T-helper 1 cell treated with Interleukin-12 subunit alpha and Interleukin-12 subunit beta and Interleukin-4 antibody, amounts not matched to agents 30 ng/mL and 1 ng/mL, for 36 hours (primary cell): ENCODE data around the gene HOXD10. TPM values are rescaled to one million over a fixed set of nuclear protein-coding genes. Genes with fewer than 3 reads are reported as not detected.

Experiments used
- intact Hi-C: fragments of 100-400 bp; cut with micrococcal nuclease; formaldehyde crosslinking; loops from one replicate; pipeline ENCODE4 v1.15.1; 2024
- total RNA-seq: library from RNA; stranded (reverse); gene quantifications from 2 replicates; pipeline ENCODE4 v1.2.3, GENCODE V29; 2022

The HOXD10 gene
- total RNA-seq: not detected in 2 replicates

DNA sequence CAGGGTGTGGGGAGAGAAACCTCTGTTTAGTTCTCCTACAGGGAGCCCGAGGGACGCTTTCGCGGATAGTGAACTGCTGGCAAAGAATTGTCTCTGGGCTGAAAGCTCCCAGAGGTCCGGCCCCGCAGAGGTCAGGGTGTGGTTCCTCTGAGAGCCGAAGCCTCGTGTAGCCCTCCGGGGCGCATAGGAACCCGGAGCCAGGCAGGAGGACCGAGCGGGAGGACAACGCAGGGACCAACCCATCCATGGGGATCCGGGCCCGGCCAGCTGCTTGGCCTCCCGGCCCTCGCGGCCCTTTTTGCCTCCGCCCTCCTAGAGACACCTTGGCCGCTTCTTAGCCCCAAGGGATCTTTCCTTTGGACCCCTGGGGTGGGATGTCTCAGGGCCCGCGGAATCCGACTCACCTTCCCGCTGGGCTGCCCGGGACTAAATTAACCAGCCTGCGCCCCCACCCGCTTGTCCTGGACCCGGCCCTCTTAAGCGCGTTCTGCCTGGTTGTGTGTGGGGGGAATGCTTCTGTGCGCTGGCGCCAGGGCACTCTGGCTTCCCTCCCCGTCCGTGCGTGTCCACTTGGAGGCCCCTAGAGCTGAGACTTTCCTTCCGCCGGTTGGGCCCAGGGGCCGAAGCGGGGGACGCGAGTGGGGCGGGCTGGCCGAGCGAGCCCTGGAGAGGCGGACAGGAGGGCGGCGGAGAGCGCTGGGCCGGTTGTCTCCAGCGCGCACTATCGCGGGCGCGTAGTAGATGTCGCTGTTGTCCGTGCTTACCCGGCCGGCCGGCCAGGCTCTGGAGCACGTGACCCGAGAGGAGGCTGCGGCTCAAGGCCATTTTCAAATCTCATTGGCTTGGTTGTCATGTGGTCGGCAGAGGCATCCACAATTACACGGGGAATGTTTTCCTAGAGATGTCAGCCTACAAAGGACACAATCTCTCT, at the start of gene HOXD10:
HOXD10 (plus strand) TSS at position 896 of the 931 bp plus-strand sequence. CDS start 56 bp downstream, outside the sequence.
- intact Hi-C loops: no loop called here

DNA sequence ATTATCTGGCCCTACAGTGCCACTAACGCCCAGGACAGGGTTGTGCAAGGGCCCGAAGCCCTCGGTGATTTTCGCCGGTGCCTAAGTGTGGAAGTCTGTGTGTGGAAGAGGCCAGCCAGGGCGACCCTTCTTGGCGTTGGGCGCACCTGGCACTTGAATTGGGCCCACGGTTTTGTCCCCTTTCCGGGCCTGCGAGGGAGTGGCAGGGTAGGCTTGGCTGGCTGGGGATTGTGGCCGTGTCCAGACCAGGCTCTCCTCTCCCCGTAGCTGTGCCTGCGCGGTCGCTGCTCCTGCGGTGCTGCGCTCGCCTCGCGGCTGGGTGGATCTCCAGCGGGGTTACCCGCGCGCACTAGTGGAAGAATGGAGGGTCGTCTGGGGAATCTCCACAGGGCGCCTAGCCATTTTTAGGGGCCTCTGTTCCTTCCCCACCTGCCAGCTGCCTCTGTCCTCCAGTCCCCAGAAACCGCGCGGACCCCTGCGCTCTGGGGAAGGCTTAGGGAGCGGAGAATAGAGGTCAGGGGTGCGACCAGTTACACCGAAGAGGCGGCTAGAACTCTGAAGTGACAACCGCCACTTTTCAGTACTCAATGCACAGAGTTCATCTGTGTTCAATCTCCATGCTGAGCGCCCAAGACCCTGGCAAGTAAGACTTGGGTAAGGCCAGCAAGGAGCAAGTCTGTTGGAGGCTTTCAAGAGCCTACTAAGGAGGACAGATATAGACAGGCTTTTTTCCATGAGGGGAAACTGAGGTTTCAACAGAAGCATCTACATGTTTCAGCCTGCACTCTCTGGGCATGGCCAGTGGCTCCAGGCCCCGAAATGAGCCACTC, 48.8 kb upstream of the HOXD10 start:
- intact Hi-C loops: no loop called here

DNA sequence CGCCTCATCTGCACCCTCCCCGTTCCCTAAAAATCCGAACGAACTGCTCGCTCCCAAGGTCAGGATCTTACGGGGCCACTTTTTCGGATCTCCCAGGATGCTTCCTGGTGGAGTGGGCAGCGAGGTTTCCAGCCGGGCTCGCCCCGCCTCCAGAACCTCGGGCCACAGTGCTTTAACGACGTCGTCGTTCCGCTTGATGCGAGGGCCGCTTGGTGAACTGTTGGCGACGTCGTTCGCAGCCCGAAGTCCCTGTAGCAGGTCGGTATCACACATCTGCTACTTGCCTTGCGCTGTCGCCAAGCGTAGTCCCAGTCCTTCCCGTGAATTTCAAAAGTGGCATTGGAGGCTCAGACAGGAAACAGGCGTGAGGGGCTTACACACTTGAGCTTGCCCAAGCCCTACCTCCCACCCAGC, 48.2 kb upstream of the HOXD10 start:
- intact Hi-C loops: no loop called here

DNA sequence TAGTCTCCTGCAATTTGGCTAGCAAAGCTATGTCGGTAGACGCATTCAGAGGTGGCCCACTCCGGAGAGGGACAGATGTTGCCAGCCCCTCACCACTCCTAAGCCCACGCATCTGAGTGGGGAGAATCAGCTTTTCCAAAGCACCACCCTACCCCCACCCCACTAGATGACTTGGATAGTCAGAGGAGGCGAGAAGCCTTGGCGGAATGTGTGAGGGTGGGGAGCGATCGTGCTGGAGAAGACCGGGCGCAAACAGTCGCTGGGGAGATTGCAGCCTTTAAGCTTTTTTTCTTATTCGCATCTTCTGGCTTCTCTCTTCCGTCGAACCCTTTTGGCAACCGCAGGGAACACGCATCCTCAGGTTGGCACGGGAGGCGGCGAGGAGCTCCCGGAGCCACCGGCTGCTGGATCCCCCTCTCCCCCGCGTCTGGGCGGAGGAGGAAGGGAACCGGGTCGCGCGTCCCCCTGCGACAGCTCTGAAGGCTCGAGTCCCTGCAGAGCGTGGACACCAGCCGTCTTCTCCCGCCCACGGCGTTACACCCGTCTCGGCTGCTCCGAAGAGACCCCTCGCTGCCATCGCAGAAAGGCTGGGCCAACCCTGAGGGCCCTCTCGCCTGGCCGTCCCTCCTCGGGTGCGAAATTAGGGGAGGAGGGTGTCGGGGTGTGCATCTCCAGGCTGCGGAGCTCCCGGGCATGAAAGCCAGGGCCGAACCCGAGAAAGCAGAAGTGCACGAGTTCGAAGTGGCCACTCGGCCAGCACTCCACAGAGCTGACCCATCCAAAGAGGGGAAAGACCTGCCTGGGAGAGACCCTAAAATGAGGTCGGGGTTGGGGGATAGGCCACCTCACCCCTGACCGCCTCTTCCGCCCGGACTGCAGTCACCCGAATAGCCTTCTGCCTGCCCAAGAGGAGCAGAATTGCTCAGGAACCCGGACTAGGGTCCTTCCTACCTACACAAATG, 45.0 kb upstream of the HOXD10 start:
- intact Hi-C loops: no loop called here

DNA sequence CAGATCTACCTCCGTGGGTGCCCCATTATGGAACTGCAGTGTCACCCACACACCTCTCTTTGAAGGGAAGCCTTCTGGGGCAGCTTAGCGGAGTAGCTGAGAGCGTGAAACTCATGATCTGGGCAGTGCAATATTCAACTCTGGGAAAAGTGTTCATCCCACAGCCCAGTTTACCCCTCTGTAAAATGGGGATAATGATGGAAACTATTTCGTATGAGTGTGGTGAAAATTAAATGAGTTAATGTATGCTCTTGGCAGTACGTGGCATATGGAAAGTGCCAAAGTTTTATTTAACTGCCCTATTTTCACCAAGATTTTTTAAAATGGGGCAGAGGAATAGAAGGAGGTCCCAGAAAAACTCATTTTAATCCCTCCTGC, 44.3 kb upstream of the HOXD10 start:
- intact Hi-C loops: no loop called here

DNA sequence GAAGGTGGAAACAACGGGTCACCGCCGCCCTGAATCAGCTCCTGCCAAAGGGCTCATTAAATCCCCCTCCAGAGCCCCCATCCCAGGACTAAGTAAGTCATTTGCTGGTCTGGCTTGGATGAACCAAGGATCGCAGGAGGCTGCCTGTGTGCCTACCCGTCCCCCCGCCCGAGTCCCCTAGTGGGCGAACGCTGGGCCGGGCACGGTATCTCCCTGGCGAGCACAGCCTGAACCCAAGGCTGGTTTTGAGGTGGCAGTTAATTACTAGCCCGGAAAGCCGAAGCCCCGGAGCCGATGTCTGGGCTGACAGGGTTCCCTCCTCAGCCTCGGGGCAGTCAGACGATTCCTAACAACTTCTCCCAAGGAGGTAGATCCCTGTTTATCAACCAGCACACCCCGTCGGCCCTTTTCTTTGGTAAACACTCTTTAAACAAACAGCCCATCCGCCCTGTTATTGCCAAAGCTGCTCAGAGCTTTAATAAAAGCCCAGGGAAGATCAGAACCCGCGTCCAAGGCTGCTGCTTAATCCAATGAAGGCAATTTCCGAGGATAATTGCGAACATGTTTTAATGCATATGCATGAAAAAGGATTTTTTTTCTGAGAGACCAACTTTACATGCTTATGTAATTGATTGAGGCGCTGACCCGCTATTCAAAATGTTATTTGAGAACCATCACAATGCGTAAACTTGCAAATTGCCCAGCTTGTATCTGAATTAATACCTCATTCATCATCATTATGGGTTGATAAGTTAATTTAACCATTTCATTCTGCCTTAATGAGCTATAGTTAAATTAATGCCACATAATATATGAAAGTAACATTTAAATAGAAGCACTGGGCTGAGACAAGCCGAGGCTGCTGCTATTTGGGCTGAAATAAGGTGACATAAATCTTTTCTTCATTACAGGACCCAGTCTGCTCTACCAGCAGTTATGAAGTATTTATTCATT, 43.4 kb upstream of the HOXD10 start:
- intact Hi-C loops: no loop called here

DNA sequence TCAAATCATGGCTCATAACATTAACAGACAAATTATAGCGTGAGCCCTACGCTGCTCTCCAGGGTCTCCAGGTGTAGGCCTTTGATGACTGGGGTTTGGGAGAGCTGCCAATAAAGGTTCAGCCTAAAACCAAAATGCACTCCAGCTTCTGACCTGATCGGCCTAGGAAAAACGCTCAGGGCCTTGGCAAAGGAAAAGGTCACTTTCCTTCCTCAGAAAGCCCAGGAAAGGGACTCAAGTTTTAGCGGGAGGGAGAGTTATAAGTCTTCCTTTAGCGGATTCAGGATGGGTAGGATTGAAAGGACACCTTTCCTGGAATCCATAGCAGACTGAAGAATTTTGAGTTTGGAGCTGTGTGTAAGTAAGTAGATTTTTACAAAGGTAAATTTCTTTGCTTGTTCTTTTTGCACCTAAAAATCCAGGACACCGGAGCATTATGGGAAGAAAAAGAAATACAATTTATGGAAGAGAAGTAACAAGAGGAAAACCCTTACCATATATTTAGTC, 41.6 kb upstream of the HOXD10 start:
- intact Hi-C loops: no loop called here

DNA sequence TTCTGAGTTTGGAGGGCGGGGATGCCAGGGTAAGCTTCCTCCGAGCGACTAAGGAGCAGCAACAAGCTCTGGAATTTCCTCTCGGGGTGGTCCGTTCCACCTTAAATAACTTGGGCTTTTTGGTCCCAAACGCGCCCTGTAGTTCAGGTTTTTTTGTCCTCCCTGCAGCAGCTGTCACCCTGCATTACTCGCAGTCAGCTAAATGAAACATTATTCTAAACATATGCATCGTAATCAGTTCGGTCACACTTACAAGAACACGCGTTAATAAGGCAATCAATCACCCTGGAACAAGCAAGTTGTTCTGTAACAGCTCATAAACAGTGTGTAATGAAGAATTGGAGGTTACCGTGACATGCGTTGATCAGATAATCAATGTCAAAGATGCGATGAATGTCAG, 41.1 kb upstream of the HOXD10 start:
- intact Hi-C loops: no loop called here

DNA sequence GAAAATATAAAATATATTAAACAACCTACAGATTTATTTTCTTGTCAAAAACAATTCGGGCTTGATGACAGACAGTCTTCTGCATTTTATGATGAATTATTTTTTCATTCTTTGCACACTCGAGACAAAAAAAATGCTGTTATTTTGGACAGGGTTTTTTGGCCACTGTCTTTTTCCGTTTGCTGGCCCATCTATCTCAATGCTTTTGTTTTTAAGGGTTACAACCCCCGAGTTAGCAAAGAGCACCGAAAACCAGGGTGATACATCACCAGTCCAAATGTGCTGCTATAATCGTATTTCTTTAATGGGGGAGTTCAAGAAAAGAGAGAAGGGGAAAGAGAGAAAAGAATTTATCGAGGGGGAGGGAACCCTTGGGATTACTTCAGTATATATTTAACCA, 40.5 kb upstream of the HOXD10 start:
- intact Hi-C loops: no loop called here

DNA sequence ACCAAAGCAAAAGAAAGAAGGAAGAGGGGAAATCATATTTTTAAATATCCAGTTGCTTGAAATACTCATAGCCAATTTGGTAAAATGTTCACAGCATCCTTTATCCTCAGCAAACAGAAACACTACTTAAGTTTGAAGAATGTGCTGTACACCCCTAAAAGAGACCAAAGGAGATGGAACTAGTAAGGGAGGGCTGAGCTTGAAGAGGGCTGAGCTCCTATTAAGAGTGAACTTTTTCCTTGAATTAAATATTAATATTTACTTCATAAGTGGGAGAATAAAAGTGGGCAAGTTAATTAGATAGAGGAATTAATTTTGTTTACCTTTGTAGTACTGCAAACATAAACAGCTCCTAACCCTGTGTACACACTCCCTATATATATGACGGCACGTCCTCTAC, 39.8 kb upstream of the HOXD10 start:
- intact Hi-C loops: no loop called here

DNA sequence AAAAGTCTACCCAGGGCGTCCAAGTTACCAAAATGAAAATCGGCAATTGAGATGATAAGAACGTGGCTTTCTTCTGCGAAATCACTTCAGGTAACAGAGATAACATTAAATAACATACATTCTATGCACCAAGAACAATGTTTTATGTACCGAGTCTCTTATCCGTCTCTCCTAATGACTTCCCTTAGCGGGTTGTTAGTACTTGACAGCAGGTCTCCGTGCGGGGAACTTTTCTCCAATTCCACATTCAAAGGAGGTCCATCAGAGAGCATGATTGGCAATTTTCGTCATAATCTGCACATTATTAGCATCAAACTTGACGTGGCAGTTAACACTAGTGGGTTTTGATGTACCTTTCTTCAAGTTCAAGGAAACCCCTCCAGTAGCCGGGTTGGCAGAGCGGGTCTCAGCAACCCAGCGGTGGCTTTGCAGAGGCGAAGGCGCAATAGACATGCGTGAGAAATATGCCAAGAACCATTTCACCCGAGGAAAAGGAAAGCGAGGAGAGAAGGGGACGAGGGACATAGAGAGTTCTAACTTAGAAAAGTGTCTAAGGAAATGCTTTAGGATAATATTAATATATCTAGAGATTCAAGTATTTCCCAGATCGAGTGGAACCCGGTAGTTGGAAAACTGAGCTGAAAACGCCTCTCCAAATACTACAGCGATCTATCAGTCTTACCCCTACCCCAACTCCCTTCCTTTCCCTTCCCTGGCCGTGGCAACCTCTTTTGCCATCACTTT, 37.9 kb upstream of the HOXD10 start:
- intact Hi-C loops: loop anchor here (2.0 kb wide), 4 partner anchors 32 to 388 kb away; partner anchors contain the start of gene HOXD3

DNA sequence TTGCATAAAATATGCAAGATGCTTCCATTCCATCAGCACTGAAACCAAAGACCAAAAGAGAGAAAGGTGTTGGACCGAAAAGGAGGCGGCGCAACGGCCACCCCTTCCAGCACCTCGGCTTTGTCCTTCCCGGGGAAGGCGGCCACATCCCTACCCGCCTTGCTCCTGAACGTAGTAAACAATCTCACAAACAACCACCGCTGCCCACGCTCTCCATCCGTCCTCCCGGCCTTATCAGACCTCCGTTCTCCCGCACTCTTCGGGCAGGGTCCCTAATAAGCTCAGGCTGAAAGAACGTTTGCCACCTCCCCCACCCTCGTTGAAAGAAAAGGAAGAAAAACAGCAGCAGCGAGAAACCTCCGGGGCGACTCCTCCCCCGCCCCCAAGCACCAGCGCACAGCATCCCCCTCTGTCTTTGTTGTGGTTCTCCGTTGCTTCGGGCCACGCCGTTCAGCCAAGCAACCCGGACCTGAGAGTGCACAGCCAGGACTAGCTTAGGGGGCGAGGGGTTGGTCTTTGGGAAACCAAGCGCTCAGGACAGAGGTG, 37.2 kb upstream of the HOXD10 start:
- intact Hi-C loops: loop anchor here (2.0 kb wide), 4 partner anchors 31 to 389 kb away; partner anchors contain the start of gene HOXD3

DNA sequence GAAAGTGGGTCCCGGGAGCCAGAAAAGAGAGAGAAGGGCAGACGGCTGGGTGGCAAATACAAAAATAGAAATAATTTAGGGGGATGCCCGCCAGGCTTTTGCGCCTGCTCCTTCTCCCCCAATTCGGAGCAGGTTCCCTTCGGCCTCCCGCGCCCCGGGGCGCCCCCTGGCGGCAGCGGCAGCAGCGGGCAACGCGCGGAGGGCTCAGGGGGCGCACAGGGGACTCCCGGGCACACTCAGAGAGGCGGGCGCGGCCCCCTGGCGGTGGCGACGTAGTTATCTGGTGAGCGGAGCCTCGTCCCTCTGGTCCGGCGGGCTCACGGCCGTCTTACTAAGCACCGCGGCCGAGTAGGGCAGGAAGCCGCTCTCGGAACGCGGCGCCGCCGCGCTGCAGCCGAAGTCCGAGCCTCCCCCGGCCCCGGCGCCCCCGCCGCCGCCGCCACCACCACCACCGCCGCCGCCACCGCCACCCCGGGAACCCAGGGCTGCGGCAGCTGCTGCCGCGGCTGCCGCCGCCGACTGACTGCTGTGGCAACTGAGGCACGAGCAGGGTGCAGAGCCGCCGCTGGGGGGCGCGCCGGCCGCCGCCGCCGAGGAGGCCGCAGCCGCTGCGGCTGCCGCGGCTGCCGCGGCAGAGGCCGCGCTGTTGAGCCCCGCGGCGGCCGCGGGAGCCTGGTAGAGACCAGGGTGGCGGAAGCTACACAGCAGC, 36.6 kb upstream of the HOXD10 start:
- intact Hi-C loops: loop anchor here (2.0 kb wide), 4 partner anchors 31 to 389 kb away; partner anchors contain the start of gene HOXD3

DNA sequence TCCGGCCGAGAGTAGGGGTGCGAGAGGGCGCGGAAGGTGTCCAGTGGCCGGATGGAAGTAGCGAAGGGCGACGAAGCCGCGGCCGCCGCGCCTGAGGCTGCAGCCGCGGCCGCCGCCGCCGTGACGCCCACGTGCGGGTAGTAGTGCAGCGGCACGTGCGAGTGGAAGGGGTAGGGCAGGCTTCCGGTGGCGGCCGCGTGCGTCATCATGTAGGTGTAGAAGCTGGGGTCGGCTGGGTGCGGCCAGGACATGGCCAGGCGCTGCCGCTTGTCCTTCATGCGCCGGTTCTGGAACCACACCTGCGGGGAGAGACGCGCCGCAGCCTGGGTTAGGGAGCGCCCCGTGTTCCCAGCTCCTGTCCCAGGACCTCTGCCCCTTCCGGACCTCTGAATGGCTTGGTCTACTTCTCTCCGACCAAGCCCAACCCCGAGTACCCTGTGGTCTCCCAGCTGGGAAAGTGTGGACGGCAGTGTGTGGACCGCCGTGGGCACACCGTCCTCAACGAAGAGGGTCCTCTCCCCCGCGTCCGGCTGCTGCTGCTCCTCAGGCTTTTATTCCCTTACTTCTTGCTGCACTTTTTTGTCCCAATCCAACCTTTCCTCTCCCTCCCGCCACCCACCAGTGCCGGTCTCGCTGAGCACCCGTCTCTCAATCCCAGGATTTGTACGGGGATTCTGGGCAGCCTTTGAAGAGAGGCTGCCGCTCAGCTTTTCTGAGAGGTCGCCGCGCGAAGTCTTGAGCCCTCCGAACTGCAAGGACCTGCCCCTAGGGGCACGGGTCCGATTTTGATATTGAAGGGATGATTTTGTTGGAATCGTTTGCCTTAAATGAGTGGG, 35.8 kb upstream of the HOXD10 start:
- intact Hi-C loops: no loop called here

DNA sequence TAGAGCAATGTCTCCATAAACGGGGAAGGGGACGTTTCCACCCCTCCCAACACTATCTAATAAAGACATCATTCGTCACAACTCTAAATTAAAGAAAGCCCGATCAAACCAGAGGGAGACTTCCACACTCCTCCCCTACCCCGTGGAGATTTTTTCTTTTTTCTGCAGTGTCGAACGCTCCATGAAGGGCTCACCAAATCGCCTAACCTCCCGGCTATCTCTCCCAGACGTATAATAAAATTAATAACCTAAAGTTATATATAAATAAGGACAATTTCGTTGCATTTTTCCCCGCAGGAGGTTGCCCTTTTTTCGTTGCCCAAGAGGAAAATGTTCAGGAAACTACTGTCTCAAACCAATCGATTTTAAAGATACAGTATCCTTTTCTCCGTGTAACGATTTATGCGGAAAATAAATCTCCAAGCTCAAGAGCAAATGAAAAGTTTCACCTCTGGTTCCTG, 35.2 kb upstream of the HOXD10 start:
- intact Hi-C loops: no loop called here

DNA sequence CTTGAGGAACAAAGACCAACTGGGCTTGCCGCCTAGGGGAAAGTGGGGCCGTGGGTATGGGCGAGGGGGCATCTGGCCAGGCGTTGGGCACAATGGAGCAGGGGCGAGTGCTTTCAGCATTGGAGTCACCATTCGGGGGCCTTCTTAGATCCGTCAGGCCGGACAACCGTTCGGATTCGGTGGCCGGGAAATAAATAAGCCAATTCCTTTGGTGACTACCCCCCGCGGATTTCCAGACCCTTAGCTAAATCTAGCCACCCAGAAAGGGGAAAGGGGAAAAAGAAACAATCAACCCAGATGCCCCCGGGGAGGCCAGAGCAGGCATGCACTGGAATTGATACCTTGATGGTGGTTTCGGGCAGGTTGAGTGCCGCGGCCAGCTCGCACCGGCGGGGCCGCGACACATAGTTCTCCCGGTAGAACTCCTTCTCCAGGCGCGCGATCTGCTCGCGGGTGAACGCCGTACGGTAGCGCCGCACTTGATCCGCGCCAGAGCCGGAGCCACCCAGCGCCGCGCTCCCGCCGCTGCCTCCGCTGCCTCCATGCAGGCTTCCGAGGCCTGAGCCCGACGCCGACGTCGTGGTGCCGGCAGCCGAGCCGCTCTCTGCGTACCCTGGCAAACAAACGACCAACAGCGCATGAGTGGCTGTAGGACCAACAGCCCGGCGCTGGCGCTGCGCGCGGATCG, 34.6 kb upstream of the HOXD10 start:
- intact Hi-C loops: loop anchor here (2.0 kb wide), 1 partner anchor 81 kb away; no protein-coding TSS in a partner anchor
